Common myeloid progenitor, CD34-positive (primary cell): ENCODE measurements around the gene DACT3.
A peak's percentile ranks its signal among the peaks of the same experiment; 100 is the strongest.
"Not testable (repeated sequence)": the region's sequence is repeated elsewhere in the genome, so short reads cannot be mapped to it uniquely, and the experiment has no call there.

ENCODE experiments used
- CTCF ChIA-PET: fragments of 350-600 bp; sonication (Branson Sonifier 250); formaldehyde crosslinking; loops from one replicate; lab custom pipeline; 2021; ENCODE audit warnings: antibody characterized with exemption; lab: Charles Lee
- POLR2A ChIA-PET: fragments of 350-600 bp; sonication (Branson Sonifier 250); formaldehyde crosslinking; loops from one replicate; lab custom pipeline; 2021; ENCODE audit warnings: antibody characterized with exemption; lab: Charles Lee
- DNase-seq, 3 donors: peaks; one replicate each; pipeline versions ENCODE4 v3.0.0 to v3.0.0-alpha.2; 2013
- H3K27ac ChIP-seq, 2 experiments: 1 replicate in 1 of 2; 2 replicates in 1 of 2; pipeline ENCODE4 v1.7.0; 2013; ENCODE audit warnings: inconsistent platforms in 2 of 2, low read length in 2 of 2, mild to moderate bottlenecking in 2 of 2, low read depth in 1 of 2, moderate library complexity in 1 of 2; ENCODE audit not compliant: severe bottlenecking in 2 of 2, insufficient read depth in 1 of 2, poor library complexity in 1 of 2
- H3K27me3 ChIP-seq, 5 experiments: replicated peaks in 2 of 5; 1 replicate in 3 of 5; 2 replicates in 2 of 5; pipeline versions ENCODE4 v1.6.1 to v1.7.0; 2013; ENCODE audit warnings: low read length in 4 of 5, mild to moderate bottlenecking in 2 of 5, moderate library complexity in 2 of 5, inconsistent platforms in 1 of 5; ENCODE audit not compliant: insufficient read depth in 5 of 5, control insufficient read depth in 4 of 5
- H3K36me3 ChIP-seq, 4 experiments: 1 replicate in 2 of 4; 2 replicates in 2 of 4; pipeline versions ENCODE4 v1.6.1 to v1.7.0; 2013; ENCODE audit warnings: low read length in 3 of 4, control low read depth in 1 of 4, mild to moderate bottlenecking in 1 of 4; ENCODE audit not compliant: control insufficient read depth in 4 of 4, insufficient read depth in 4 of 4
- H3K4me1 ChIP-seq, 4 experiments: 1 replicate in 3 of 4; 2 replicates in 1 of 4; pipeline versions ENCODE4 v1.6.1 to v1.7.1; 2013; ENCODE audit warnings: low read length in 3 of 4, mild to moderate bottlenecking in 3 of 4, control low read depth in 1 of 4, inconsistent platforms in 1 of 4, moderate library complexity in 1 of 4; ENCODE audit not compliant: control insufficient read depth in 4 of 4, insufficient read depth in 4 of 4; ENCODE audit errors: control extremely low read depth in 1 of 4
- H3K4me3 ChIP-seq, 7 experiments: 1 replicate in 4 of 7; 2 replicates in 3 of 7; pipeline versions ENCODE4 v1.5.1 to v1.7.0; 2013; ENCODE audit warnings: mild to moderate bottlenecking in 7 of 7, low read length in 6 of 7, moderate library complexity in 6 of 7, inconsistent platforms in 2 of 7, low read depth in 2 of 7, control low read depth in 1 of 7; ENCODE audit not compliant: insufficient read depth in 4 of 7, control insufficient read depth in 1 of 7; ENCODE audit errors: extremely low read depth in 1 of 7
- H3K9me3 ChIP-seq, 5 experiments: 1 replicate in 4 of 5; 2 replicates in 1 of 5; pipeline versions ENCODE4 v1.6.1 to v1.7.1; 2013; ENCODE audit warnings: low read length in 4 of 5, mild to moderate bottlenecking in 2 of 5, inconsistent platforms in 1 of 5, low read depth in 1 of 5, moderate library complexity in 1 of 5; ENCODE audit not compliant: control insufficient read depth in 4 of 5, insufficient read depth in 2 of 5; ENCODE audit errors: control extremely low read depth in 1 of 5
- WGBS: methylation state at CpG from one replicate; pipeline ENCODE4 v1.1.5; 2013; ENCODE audit not compliant: insufficient coverage; 5-methylcytosine and 5-hydroxymethylcytosine counted together

DACT3 gene

DNA sequence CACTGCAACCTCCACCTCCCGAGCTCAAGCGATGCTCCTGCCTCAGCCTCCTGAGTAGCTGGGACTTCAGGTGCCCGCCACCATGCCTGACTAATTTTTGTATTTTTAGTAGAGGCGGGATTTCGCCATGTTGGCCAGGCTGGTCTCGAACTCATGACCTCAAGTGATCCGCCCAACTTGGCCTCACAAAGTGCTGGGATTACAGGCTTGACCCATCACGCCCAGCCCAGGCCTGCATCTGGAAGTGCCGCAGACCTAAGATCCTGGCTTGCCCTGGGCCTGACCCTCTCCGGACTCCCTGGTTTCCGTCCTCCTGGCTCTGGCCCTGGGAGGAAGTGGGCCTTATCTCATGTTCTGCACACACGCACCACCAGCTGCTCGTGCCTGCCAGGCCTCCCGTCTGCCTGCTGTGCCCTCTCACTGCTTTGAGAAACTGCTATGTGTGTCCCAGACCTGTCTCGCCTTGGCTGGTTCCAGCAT, 31.4 kb downstream of the DACT3 start:
- H3K4me1 ChIP-seq = peaks cover 0 to 63% (median 55%) of the 10 kb centered on the region in 4 experiments
- WGBS = 53% methylated on average over 12 of the region's 15 CpGs
- H3K4me3 ChIP-seq = no peak overlapping the region

DNA sequence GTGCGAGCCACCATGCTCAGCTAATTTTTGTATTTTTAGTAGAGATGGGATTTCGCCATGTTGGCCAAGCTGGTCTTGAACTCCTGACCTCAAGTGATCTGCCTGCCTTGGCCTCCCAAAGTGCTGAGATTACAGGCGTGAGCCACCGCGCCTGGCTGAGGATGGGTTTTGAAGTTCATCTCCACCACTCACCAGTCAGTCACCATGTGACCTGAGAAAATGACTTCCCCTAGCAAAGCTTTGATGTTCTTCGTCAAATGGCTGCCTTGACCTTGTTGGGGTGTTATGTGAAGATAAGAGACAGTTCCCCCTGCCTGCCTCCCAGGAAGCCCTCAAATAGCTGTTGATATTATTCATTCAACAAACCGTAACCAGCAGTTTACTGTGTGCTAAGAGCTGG, 32.0 kb downstream of the DACT3 start:
- peak in 2 of 3 donors; percentile 54 to 74 for DNase-seq
- H3K9me3 ChIP-seq, H3K27ac ChIP-seq, H3K4me3 ChIP-seq, H3K36me3 ChIP-seq, H3K27me3 ChIP-seq: not testable (repeated sequence)
- ChIA-PET POLR2A (interaction anchor here (0.6 to 1.3 kb wide), 2 partner anchors 9 to 989 kb away, joined by 3 read pairs; no protein-coding TSS in a partner anchor), CTCF (interaction anchor here (2.9 to 11.3 kb wide), 2 partner anchors 12 to 32 kb away, joined by 11 to 172 read pairs; partner anchors contain the start of gene DACT3)
- 88% methylated on average over 3 of the region's 7 CpGs for WGBS
- H3K4me1 ChIP-seq = peaks cover 0 to 66% (median 61%) of the 10 kb centered on the region in 4 experiments

More for the DNA sequence above, 31.4 kb downstream of the DACT3 start:
- no peaks in the 10 kb centered on the region for H3K36me3 ChIP-seq
- ChIA-PET POLR2A (interaction anchor here (1.3 kb wide), 1 partner anchor 10 kb away, joined by 3 read pairs; no protein-coding TSS in a partner anchor), CTCF (interaction anchor here (0.7 to 11.3 kb wide), 3 partner anchors 13 to 32 kb away, joined by 4 to 172 read pairs (median 11); partner anchors contain the start of gene DACT3)
- peaks cover 0 to 11% (median 9%) of the 10 kb centered on the region in 5 experiments for H3K27me3 ChIP-seq
- no peak overlapping the region for H3K27ac ChIP-seq
- DNase-seq = peak; percentile 62 to 96 (median 91)
- H3K9me3 ChIP-seq = no peaks in the 10 kb centered on the region

DNA sequence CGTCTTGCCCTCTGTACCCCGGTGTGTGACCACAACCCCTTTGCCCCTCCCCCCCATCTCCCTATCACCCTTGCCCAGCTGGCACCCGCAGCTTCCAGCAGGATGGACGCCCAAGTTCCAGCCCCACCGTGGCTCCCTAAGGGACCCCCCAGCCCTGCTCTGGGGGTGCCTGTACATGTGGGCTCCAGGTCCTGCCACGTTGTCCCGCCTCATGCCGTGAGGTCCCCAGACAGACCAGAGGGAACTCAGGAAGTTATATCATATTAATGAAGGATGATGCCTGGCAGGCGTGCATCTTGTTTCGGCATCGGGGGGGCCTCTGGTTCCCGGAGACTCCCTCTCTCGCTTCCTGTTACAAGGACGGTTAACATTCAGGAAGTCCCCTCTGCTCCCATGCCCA, 34.5 kb downstream of the DACT3 start:
- 12% methylated on average over 11 of the region's 14 CpGs for WGBS
- Histone ChIP-seq H3K27me3 (peaks cover 0 to 3% (median 0%) of the 10 kb centered on the region in 5 experiments), H3K27ac (no peak overlapping the region), H3K36me3 (no peaks in the 10 kb centered on the region), H3K4me3 (no peak overlapping the region), H3K4me1 (peaks cover 0 to 78% (median 63%) of the 10 kb centered on the region in 4 experiments), H3K9me3 (no peaks in the 10 kb centered on the region)
- CTCF ChIA-PET = interaction anchor here (11.3 kb wide), 1 partner anchor 10 kb away, joined by 172 read pairs; no protein-coding TSS in a partner anchor
- DNase-seq = no peak
- POLR2A ChIA-PET = no interaction called here

DNA sequence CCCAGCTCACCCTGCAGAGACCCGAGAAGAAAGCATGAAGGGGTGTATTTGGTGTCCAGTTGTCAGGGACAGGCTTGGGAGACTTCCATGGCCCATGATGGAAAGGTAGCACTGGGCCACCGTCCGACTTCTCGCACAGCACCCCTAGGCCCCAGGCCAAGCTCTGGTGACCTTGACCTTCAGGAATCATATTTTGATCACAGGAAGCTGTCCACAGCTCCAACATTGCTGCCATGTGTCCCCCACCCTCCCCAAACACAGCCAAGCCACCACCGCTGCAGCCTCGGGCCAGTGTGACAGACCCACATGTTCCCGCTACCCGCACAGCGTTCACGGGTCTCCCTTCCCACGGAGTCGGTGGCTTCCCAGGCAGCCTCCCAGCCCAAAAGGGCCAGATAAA, 35.3 kb downstream of the DACT3 start:
- Histone ChIP-seq H3K4me3 (no peak overlapping the region), H3K4me1 (peaks cover 0 to 76% (median 62%) of the 10 kb centered on the region in 4 experiments), H3K36me3 (no peaks in the 10 kb centered on the region), H3K27ac (no peak overlapping the region), H3K27me3 (no peaks in the 10 kb centered on the region), H3K9me3 (no peaks in the 10 kb centered on the region)
- 86% methylated on average over 11 of the region's 12 CpGs for WGBS
- ChIA-PET CTCF (interaction anchor here (11.3 kb wide), 1 partner anchor 9 kb away, joined by 172 read pairs; no protein-coding TSS in a partner anchor), POLR2A (no interaction called here)
- DNase-seq = no peak

DNA sequence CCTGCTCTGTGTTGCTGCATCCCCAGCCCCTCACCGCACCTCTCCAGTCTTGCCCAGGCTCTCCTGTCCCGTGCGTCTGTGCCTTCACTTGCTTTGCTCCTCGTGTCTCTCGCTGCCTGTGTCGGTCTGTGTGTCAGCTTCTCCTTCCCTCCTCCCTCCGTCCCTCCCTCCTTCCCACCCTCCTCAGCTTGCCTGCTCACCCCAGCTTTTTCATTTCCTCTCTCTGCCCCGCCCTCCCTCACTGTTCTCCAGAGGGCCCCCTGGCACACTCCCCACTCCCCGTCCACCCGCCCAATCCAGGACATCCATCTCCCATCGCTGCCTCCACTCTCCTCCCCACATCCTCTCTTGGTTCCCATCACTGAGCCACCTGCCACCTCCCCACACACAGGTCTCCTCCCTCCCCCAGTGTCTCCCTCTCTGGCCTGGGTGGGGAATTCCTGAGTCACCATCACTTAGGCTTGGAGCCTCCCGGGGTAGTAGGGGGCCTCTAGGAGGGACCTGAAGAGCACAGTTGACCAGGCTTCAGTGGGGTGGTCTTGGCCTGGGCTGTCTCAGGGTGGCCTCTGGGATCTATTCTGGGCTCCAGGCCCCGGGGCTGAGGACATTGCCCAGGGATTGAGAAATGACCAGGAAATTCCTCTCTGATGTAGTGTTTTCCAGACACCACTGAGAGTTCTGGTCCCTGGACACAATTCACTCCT, 35.9 kb downstream of the DACT3 start, which contains the start of gene PTGIR:
Gene PTGIR (minus strand): TSS at position 132 of the 704 bp plus-strand sequence. CDS start 864 bp downstream, outside the sequence.
- H3K36me3 ChIP-seq = no peaks in the 10 kb centered on the region
- CTCF ChIA-PET = interaction anchor here (11.3 kb wide), 1 partner anchor 8 kb away, joined by 172 read pairs; no protein-coding TSS in a partner anchor

DNA sequence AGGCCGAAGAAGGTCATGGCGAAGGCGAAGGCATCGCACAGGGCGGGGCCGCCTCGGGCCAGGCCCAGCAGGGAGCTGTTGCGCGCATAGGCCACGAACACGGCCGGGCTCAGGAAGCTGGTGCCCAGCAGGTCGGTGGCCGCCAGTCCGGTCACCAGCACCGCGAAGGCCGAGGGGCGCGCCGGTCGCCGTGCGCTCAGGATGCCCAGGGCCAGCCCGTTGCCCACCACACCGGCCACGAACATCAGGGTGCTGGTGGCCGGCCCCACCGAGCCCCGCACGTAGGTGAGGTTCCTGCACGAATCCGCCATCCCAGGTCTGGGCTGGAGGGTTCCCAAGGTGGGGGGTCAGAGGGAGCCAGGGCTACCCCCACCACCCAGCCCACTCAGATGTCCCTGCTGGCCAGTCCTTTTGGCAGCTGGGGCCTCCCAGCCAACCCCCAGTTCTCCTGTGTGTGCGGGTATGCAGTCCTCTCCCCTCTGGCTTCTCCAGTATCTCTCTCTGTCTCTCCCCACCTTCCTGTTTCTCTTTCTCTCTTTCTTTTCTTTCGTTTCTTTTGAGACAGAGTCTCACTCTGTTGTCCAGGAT, 37.0 kb downstream of the DACT3 start:
- ChIA-PET CTCF (interaction anchor here (0.6 to 13.9 kb wide), 3 partner anchors 5 to 49 kb away, joined by 3 to 172 read pairs (median 172); partner anchors contain the start of gene PTGIR), POLR2A (no interaction called here)
- Histone ChIP-seq H3K4me1 (peaks cover 3 to 75% (median 61%) of the 10 kb centered on the region in 4 experiments), H3K36me3 (no peaks in the 10 kb centered on the region), H3K27ac (no peak overlapping the region), H3K27me3 (no peaks in the 10 kb centered on the region), H3K4me3 (no peak overlapping the region), H3K9me3 (no peaks in the 10 kb centered on the region)
- no peak for DNase-seq
- 92% methylated on average over 35 of the region's 35 CpGs for WGBS

More for the DNA sequence above, 35.9 kb downstream of the DACT3 start, which contains the start of gene PTGIR:
- POLR2A ChIA-PET = interaction anchor here (0.5 kb wide), 1 partner anchor 406 kb away, joined by 3 read pairs; no protein-coding TSS in a partner anchor
- peaks cover 3 to 75% (median 62%) of the 10 kb centered on the region in 4 experiments for H3K4me1 ChIP-seq
- no peak within 1 kb of the TSS for H3K27ac ChIP-seq
- 10% methylated on average over 13 of the region's 13 CpGs for WGBS
- H3K9me3 ChIP-seq = no peaks in the 10 kb centered on the region
- H3K27me3 ChIP-seq = no peaks in the 10 kb centered on the region
- peak in 2 of 3 donors; percentile 62 to 67 for DNase-seq
- peak within 1 kb of the TSS in 4 of 7 experiments; percentile 9 to 44 (median 35) for H3K4me3 ChIP-seq
